ENCODE data around the gene CCN2. TPM values are rescaled to one million over a fixed set of nuclear protein-coding genes. Genes with fewer than 3 reads are reported as not detected.

CCN2 gene
- total RNA-seq, 4 donors from 2014 or later, result 41.0 to 136 (median 78.6) TPM

GRCh38 chr6:131981624-131981978, 30.4 kb upstream of the CCN2 start:
- DNase-seq (ENCODE audit: low spot score in 2 of 2), result no peak
- H3K9me3 ChIP-seq, result no peaks in the 10 kb centered on the region
- peaks cover 11% of the 10 kb centered on the region for H3K4me1 ChIP-seq
- no peak overlapping the region for H3K27ac ChIP-seq
- no peaks in the 10 kb centered on the region for H3K36me3 ChIP-seq
- WGBS, result 94% methylated on average over 3 of the region's 3 CpGs
- no peak overlapping the region for H3K4me3 ChIP-seq
- TF ChIP-seq EP300 (IDR thresholded peaks at IDR 0.05) (no peak), POLR2AphosphoS5 (IDR thresholded peaks at IDR 0.05) (no peak), CTCF (IDR thresholded peaks at IDR 0.05) (no peak), POLR2A (IDR thresholded peaks at IDR 0.05) (no peak)
- H3K27me3 ChIP-seq, result no peaks in the 10 kb centered on the region

- Histone ChIP-seq H3K4me3 (no peak overlapping the region), H3K27ac (no peak overlapping the region), H3K27me3 (no peaks in the 10 kb centered on the region), H3K36me3 (no peaks in the 10 kb centered on the region), H3K4me1 (peaks cover 11% of the 10 kb centered on the region), H3K9me3 (no peaks in the 10 kb centered on the region)
- DNase-seq (ENCODE audit: low spot score in 2 of 2), result no peak
- 56% methylated on average over 8 of the region's 8 CpGs for WGBS
- TF ChIP-seq EP300 (IDR thresholded peaks at IDR 0.05), result no peak
- no peak for TF ChIP-seq POLR2A (IDR thresholded peaks at IDR 0.05)
- TF ChIP-seq CTCF (IDR thresholded peaks at IDR 0.05), result no peak
- TF ChIP-seq POLR2AphosphoS5 (IDR thresholded peaks at IDR 0.05), result no peak
These were observed 29.8 kb upstream of the CCN2 start for GRCh38 chr6:131980791-131981623.

- H3K4me1 ChIP-seq, result peaks cover 11% of the 10 kb centered on the region
- no peak for TF ChIP-seq POLR2A (IDR thresholded peaks at IDR 0.05)
- no peak for TF ChIP-seq EP300 (IDR thresholded peaks at IDR 0.05)
- TF ChIP-seq CTCF (IDR thresholded peaks at IDR 0.05), result no peak
- no peak for TF ChIP-seq POLR2AphosphoS5 (IDR thresholded peaks at IDR 0.05)
- no peaks in the 10 kb centered on the region for H3K36me3 ChIP-seq
- H3K9me3 ChIP-seq, result no peaks in the 10 kb centered on the region
- no peaks in the 10 kb centered on the region for H3K27me3 ChIP-seq
- no peak for DNase-seq (ENCODE audit: low spot score in 2 of 2)
- no peak overlapping the region for H3K27ac ChIP-seq
- WGBS, result 100% methylated on average over 1 of the region's 1 CpG
- no peak overlapping the region for H3K4me3 ChIP-seq
These were observed 29.2 kb upstream of the CCN2 start for GRCh38 chr6:131980338-131980790.

GRCh38 chr6:131979515-131980337, 28.6 kb upstream of the CCN2 start:
- H3K36me3 ChIP-seq, result no peaks in the 10 kb centered on the region
- no peak for DNase-seq (ENCODE audit: low spot score in 2 of 2)
- 88% methylated on average over 5 of the region's 5 CpGs for WGBS
- TF ChIP-seq EP300 (IDR thresholded peaks at IDR 0.05), result no peak
- TF ChIP-seq CTCF (IDR thresholded peaks at IDR 0.05), result no peak
- no peak for TF ChIP-seq POLR2AphosphoS5 (IDR thresholded peaks at IDR 0.05)
- TF ChIP-seq POLR2A (IDR thresholded peaks at IDR 0.05), result no peak
- no peaks in the 10 kb centered on the region for H3K27me3 ChIP-seq
- no peak overlapping the region for H3K4me3 ChIP-seq
- H3K9me3 ChIP-seq, result no peaks in the 10 kb centered on the region
- no peak overlapping the region for H3K27ac ChIP-seq
- H3K4me1 ChIP-seq, result peaks cover 11% of the 10 kb centered on the region

GRCh38 chr6:131978522-131978921, 27.4 kb upstream of the CCN2 start:
- WGBS, result 63% methylated on average over 3 of the region's 3 CpGs
- H3K9me3 ChIP-seq, result no peaks in the 10 kb centered on the region
- H3K27me3 ChIP-seq, result no peaks in the 10 kb centered on the region
- no peak overlapping the region for H3K27ac ChIP-seq
- H3K4me3 ChIP-seq, result no peak overlapping the region
- no peak for DNase-seq (ENCODE audit: low spot score in 2 of 2)
- H3K36me3 ChIP-seq, result no peaks in the 10 kb centered on the region
- TF ChIP-seq POLR2A (IDR thresholded peaks at IDR 0.05) (no peak), EP300 (IDR thresholded peaks at IDR 0.05) (no peak), POLR2AphosphoS5 (IDR thresholded peaks at IDR 0.05) (no peak), CTCF (IDR thresholded peaks at IDR 0.05) (no peak)
- H3K4me1 ChIP-seq, result peaks cover 11% of the 10 kb centered on the region

Measured in suprapubic skin (tissue), 4 donors.